Stimulated activated CD4-positive, alpha-beta T cell treated with anti-CD3 and anti-CD28 coated beads, Interleukin-12 subunit alpha, Interleukin-12 subunit beta, amount 100 ng/mL, for 4 hours (primary cell): ENCODE measurements around the gene ELMO1.

Experiments
- DNase-seq: peaks from one replicate; pipeline ENCODE4 v3.0.0-alpha.2; 2020

ELMO1 gene

DNA sequence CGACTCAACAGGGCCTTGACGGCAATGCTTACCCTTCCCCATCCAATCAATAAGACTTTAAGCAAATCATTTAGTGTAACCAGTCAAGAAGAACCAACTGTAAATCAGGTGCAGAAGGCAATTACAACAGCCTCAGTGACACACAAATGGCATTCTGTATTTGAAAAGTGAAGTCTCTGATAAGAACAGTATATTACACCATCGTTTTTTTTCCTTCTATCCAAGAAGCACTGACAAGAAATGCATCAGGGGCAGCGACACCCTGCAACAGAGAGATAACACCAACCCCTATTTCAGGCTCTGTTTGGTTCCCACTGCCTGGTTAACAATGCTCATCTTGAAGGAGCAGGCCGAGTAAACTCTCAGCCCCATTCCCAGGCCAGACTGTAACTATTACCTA is 520.4 kb downstream of the ELMO1 start:
- no peak for DNase-seq

DNA sequence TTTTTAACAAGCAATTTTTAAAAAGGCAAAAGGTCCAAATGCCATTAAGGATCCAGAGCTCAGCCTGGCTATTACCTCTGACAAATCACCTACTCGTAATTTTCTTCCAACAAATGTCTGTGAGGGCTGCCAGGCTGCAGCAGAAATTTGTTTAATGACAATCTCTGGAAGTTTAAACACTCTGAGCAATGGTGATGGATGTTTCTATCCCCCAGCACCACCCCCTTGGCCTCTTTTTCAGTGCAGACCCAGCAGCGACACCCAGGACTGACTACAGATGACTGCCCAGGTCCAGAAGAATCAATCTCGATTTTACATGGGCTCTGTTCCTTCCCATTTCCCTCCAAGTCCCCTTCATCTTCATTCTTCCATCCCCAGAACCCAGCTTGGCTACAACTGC is 523.0 kb downstream of the ELMO1 start:
- DNase-seq = no peak

DNA sequence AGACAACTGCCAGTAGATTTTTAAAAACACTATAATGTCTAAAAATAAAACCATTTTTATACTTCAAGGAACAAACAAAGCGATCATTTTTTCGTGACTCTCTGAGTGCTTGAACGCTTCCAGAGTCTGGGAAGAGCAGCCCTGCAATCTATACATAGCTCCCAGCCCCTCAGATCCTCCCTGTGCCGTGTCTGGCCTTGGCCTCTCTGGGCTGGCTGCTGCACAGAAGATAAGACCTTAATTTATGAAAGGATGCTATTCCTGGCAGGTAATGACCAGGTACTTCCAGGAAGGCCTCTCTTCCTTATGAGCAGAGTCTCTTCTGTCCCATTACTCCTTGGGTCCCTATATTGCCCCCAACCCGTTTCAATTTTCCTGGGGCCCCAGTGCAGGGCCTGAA is 523.5 kb downstream of the ELMO1 start:
- DNase-seq = no peak

DNA sequence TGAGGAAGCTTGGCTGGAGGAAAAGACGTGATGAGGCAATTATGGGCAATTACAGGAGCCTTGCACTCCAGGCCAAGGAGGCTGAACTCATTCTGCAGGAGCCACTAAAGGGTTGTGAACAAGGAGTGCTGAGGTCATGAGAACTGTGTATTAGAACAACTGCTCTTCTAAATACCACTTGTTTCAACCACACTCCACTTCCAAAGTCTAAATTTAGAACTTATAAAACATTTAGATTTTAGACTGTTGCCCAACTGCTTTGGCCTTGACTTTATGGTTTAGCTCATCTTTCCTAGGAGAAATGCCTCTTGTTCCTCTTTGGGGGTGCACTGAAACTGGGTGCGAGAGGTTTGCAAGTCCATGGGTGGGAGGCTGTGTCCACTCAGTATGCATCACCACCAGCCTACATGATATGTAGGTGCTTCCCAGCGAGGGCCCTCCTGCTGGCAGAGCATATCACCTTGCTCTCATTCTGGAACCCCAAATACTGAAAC is 524.7 kb downstream of the ELMO1 start:
- DNase-seq = no peak

DNA sequence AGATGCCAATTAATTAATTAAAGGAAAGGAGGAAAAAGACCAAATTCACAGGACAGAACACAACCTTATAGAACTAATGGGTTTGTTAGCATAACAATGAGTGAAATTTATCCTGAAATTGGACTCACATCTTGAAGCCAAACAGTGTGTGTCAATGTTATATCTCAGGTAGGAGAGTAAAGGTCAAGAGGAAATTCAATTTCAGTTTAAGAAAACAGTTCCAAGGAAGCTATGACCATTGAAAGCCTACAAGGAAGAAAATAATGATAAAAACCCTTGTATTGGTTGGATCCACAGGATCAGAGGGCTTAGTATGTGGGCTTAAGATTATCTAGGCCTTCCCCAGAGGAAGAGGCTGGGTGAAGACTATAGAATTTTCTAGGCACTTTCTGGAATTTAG is 525.5 kb downstream of the ELMO1 start:
- no peak for DNase-seq

DNA sequence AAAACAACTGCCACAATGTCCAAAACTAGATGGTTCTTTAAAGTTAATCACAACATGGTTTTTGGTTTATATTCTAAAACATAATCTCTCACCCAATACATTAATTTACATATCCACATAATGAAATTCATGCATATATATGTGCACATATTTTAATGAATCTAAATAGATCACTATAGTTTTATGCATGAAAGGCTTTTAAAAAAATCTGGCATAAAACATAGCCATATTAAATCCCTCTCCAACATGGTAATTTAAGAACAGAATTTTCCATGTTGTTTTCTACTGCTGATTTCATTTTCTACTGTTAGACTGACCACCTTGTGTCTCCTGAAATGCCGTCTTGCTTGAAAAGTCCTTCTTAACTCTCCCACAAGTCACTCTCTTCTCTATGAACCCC is 528.2 kb downstream of the ELMO1 start:
- DNase-seq = no peak

DNA sequence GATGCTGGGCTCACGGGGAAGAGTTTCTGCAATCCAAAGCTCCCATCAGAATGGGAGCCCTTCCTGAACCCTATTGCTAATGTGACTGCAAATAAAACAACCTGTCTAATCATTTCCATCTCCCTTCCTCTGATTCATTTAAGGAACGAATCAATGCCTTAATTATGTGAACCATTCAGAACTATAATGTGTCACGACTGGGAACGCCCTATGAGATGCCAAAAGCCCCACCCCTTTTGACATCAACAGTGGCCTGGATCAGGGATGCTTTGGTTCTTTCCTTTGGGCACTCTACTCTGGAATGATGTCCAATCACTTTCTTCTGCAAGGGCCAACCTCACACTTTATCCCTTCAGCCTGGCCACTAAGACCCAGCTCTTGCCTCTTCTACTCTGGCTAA is 528.9 kb downstream of the ELMO1 start:
- no peak for DNase-seq

DNA sequence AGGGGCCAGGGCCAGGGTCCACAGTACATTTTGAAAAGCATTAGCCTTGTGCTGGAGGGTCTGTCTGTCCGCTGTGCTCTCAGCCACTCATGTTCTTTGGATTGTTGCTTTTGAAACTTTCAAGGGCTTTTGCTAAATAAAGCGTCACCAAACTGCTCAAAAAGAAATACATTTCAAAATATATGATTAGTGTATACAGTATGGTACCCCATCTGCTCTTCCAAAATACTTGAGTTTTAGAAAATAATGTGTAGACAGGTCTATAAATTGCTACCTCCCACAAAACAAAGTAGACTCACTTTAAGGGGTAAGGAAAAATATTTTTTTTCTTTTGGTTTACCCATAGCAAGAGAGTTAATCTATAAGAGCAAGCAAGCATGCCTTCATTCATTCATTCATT is 530.1 kb downstream of the ELMO1 start:
- DNase-seq = no peak

DNA sequence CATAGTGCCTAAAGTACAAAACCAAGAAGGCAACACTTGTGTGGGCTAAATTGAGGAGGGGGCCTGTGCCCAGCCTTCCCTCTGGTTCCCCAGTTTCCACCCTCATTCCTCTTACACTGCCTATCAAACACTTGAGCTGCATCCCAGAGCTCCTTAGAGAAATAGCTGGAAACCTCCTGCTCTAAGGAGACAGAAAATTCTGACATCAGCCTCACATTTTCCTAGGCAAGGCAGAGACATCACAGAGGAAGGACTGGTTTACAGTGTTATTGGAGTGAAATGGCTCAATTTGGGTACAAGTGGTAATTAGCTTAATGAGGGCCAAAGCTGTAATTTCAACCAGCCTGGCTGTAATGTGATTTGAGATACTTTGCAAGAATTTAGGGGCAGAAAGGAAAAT is 532.0 kb downstream of the ELMO1 start:
- DNase-seq = no peak

DNA sequence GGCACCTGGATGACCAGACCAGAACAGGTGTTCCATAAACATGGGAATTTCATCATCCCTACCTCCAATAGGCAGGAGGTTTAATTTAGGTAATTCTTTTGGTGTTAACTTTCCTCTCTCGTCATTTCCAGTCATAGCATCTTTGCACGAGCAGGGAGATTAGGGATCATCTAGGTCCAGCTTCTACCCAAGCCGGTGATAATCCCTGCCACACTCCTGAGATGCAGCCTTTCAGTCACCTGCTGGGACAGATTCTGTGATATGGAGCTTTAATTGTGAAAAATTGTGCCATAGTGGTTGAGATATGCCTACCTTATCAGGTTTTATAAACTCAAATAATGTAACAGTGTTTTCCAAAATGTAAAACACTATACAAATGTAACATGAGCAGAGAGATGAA is 532.5 kb downstream of the ELMO1 start:
- DNase-seq = no peak

DNA sequence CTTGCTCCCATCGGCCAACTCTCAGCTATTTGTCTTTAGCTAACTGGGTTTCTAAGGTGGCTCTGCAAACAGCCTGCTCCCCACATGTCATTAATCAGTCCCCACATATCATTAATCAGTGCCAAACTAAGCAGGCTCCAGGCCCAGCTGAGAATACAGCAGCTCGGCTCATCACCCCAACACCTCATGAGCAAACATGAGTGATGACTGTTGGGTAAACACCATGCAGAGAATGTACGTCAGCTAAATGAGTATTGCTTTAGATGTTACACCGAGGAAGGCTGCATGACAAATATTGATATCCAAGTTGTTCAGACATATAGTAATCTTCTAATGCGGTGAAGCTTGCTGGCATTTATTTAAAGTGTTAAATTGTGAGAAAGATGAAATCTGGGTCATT is 536.9 kb downstream of the ELMO1 start:
- DNase-seq = no peak

DNA sequence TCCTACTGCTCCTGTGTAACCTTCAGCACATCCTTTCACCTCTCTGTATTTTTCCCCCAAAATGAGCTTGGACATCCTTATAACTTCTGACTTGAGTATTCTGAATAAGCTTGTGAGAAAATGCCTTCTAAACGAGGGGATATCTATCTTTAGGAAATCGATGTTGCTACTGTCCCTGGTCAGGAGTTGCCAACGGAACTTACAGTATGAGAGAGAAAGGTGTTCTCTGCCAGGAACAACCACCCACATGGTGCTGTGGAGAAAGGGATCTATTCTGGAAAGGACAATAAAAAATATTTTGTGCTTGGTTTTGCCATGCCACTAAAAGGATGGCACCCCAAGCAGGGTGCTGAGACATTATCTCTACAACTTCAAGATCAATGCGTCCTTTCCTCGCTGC is 537.8 kb downstream of the ELMO1 start:
- no peak for DNase-seq

DNA sequence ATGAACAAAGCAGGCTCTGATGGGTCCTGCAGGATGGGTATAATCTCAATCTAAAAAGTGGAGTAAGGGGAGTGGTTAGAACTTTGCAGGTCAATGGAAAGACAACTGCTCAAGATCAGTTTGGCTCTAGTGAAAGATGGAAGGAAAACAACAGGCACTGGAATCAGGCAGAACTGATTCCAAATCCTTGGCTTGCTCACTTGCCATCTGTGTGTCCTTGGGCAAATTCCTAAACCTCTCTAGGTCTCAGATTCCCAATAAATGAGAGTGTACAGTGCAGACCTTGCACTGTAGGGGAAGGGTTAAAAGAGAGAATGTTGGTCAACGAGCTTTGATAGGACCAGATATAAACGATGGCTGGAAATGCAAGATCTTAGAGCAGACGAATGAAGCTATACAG is 538.3 kb downstream of the ELMO1 start:
- DNase-seq = no peak

DNA sequence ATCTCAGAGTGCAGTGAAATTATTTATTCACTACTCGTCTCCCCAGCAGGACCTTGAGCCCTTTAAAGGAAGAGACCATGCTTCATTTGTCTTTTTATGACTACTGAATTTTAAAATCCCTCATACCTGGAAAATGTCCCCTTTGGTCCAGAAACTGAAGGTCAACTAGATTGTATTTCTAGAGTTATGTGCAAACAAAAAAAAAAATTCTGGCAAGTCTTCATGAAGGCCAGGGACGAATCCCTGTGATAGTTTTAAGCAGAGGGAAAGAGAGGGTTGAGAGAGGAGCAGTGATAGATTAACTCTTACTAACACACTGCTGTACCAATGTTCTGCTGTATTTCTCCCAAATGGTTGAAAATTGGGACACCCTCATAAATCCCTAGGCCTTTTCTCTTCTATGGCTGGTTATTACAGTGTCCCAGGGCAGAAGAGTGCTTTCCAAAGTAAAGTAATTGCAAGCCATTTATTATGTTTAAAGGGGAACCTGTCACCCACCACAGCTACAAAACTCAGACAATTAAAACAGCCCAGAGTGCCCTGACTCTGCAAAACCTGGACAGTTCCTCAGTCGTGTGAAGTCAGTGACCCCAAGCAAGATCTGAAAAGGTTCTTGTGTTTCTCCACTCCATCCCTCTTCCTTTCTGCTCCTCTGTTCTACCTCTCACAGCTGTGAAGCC is 541.6 kb downstream of the ELMO1 start:
- DNase-seq = no peak

DNA sequence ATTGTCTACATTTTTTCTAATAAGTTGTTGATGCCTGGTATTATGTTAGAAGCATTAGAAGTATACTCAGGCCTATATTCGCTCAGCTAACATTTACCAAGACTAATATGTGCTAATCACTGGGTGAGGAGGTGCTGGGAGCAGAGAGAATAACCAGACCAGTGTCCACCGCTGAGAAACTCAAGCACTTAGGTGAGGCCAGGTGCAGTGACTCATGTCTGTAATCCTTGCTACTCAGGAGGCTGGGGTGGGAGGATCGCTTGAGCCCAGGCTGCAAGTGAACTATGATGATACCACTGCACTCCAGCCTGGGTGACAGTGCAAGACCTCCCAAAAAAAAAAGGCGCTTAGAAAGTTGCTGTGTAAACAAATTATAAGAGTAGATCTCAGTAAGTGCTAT is 542.2 kb downstream of the ELMO1 start:
- no peak for DNase-seq

DNA sequence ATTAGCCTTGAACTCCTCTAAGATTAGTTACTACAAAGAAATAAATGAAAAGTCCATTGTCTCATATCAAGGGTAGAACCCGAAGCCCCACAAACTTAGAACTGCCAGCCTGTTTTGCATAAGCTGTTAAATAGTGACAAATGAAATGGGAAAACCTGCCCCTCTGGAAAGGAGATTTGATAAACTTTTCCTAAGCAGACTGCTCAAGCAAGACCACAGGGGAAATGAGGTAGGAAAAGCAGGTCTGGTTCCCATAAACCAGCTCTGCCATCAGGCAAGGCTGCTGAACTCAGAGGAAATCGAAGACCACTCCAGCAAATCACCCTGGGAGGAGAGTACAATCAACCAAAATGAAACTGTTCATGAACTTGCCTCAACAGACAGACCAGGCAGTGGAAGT is 542.8 kb downstream of the ELMO1 start:
- no peak for DNase-seq

DNA sequence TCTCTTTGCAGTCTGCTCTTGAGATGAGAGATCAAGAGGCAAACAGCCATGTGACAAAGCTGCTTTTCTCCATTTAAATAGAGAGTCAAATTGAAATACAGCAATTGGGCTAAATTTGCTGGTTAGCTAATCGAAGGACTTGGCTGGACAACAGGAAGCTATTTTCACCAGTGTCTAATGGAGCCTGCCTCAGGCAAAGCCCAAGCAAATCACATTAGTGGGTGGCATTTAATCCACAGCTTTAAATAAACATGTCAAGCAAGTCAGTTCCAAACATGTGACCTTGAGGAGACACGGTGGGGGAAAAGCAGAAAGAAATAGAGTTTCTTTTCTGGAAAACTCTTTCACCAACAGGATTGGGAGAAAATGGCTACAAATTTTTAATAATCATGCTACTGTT is 543.9 kb downstream of the ELMO1 start:
- DNase-seq = no peak

DNA sequence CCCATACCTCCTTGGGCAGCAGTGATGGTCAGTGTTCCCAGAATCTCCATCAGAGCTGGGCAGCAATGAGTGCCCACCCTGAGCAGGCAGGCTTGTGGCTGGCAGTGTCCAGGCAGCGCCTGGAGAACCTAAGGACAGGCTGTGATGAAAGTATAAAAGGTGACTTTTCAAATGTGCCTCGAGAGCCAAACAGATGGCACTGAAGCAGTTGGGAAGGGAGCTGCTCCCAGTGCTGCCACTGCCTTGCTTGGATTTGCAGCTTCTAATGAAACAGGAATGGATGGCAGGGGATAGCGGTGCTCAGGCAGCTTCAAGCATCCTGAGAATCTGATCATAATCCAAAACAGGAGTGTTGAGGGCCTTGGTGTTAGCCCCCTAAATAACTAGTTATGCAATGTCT is 544.6 kb downstream of the ELMO1 start:
- DNase-seq = no peak

DNA sequence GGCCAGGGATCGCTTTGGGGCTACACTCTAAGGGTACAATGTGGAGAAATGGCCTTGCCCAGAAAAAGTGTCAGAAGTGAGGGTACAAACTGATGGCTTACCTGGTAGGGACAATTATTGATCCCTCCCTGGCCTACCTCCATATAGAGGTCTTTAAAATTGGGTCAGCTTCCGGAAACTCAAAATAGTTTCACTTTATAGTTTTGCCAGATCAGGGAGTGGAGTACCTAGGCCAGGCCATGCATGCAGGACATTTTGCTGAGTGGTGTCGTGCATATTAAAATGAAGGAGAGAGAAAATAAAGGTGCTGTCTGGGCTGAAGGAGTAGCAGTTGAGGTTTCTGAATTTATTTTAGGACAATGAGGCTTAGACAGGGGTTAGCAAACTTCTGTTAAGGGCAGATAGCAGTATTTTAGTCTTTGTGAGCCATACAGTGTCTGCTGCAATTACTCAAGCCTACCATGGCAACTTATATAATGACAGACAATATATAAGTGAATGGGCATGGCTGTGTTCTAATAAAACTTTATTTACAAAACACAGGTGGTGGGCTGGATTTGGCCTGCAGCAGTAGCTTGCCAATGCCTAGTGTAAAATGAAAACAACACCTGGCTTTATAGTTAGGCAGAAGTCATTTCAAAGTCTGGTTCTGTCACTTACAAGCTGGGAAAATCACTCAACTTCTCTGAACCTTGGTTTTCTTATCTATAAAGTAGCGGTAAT is 547.5 kb downstream of the ELMO1 start:
- no peak for DNase-seq

DNA sequence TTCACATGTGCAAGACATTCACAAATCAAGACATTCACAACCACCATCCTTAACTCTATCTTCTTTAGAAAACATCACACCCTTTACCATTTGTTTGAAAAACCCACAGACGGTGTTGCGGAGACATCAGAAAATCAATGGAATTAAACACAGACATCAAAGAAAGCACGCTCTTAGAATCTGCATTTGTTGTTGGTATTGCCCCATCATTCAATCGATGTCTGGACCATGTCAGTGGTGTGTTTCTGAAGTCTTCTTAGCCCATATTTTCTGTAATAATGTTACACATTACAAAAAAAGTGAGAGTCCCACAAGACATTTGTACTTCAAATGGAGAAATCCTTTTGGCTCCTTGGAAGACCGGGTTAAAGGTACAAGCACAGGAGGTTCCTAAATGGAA is 550.5 kb downstream of the ELMO1 start:
- no peak for DNase-seq

DNA sequence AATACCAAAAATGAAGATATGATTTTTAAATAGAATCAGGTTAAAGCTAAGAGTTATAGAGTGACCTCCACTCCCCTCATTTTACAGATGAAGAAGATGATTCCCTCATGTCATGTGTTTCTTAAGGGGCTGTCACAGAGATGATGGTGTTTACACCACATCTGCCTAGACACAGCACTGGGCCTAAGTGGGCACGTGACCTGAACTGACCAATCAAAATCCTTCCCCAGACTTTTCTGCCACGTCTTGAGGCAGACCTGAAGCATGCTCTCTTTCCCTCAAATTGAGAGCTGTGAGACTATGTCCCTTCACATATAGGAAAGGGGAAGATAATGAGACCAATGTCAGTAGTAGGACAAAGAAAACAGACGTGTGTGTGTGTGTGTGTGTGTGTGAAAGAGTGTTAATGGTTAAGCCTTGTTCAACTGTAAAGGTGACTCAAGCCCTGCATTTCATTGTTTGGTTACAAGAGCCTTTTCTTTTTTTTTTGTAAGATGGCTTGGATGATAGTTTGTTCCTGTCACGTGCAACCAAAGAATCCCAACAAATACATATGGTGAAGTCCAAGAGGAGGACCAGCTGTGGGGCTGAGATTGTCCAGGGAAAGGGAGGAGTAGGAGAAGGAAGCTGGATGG is 551.6 kb downstream of the ELMO1 start:
- DNase-seq = no peak

DNA sequence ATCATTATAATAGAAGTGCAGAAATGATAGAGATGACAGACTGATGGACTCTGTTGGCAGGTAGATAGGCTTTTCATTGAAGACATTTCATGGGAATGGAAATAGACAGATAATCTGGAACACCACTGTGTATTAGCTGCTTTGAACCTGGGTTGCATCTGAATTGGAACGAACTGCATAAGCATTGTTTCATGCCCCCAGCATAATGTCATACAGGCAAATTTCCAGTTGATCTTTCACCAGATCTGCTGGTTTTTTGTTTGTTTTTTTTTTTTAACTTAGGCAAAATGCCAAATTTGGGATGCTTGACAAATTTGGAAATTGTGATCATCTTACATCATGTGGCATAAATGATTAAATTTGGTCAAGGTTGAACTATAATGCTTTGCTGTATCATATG is 552.2 kb downstream of the ELMO1 start:
- DNase-seq = no peak

DNA sequence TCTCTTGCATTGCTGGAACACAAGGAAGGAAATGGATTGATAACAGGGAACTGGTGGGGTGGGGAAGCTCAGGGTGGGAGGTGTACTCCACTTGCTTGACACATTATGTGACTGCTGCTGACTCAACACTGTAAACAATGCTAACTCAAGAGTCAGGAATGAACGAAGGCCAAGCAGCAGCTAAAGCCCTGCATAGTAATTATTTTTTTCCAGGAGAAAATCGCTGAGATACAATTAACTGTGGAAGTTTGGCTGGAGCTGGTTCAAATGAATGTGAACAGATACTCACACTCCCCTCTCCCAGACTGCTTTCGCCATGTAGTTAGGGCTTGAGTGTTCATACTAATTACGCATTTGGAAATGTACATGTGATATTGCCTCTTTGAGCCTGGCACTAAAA is 553.5 kb downstream of the ELMO1 start:
- no peak for DNase-seq

DNA sequence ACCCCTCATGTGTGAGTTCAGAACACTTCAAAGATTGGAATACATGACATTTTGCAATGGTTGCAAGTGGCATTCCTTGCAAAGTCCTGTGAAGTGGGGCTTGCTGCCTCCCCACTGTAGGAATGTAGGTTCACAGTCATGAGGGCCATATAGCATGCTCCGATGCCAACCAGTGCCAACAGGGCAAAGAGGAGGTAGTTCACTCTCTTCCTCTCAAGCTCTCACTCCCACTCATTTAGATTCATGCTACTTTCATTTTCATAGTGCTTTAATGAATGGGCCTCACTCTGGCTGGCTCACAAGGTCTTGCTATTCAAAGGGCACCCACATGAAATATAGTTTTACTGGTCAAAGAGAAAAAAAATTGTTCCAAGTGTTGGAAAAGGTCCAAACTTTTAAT is 554.5 kb downstream of the ELMO1 start:
- no peak for DNase-seq
